HG02678 (cell line): ENCODE data around the gene MYO1C.

Experiments
- ATAC-seq: cut with Tn5 transposase; IDR thresholded peaks from one replicate; pipeline ENCODE4 v1.9.1; 2021; ENCODE audit warnings: mild to moderate bottlenecking, moderate library complexity; ENCODE audit not compliant: unreplicated experiment

MYO1C gene

DNA sequence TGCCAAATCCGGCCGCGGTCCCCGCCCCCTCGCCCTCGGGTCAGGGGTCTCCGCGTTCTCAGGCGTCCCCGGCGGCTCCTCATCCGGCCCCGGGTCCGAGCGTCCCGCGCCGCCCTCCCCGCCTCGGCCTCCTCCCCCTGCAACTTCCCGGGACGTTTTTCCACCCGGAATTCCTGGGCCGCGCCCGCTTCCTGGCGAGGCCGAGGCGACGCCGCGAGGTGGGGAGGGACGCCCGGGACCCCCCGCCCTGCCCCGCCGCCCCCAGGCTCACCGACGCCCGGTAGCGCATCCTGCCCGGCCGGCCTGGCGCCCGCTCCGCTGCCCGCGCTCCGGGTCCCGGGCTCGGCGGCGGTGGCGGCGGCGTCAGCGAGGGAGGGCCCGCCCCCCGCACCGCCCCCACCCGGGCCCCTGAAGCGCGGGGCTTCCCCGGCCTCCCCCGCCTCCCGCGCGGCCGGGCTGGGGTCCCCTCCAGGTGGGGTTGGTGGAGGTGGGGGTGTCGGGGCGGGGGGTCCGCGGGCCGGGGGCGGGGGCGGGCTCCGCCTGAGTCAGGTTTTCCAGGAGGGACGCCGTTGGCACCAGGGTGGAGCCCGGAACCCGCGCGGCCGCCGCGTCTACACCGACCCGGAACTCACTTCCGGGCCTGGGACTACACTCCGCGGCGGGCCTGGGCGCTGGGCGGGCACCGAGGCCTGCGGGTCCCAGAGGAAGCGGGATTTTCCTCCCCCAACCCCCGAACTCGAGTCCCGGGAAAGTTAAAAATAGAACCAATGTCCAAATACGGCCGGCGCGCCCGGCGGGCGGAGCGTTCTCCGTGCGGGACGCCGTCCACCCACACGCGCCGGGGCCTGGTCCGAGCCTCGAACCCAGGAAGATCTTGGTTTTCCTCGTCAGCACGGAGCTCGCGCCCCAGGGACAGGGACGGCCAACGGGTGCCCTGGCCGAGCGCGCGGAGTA, 6.8 kb downstream of the MYO1C start:
- peak; percentile 35 for ATAC-seq

DNA sequence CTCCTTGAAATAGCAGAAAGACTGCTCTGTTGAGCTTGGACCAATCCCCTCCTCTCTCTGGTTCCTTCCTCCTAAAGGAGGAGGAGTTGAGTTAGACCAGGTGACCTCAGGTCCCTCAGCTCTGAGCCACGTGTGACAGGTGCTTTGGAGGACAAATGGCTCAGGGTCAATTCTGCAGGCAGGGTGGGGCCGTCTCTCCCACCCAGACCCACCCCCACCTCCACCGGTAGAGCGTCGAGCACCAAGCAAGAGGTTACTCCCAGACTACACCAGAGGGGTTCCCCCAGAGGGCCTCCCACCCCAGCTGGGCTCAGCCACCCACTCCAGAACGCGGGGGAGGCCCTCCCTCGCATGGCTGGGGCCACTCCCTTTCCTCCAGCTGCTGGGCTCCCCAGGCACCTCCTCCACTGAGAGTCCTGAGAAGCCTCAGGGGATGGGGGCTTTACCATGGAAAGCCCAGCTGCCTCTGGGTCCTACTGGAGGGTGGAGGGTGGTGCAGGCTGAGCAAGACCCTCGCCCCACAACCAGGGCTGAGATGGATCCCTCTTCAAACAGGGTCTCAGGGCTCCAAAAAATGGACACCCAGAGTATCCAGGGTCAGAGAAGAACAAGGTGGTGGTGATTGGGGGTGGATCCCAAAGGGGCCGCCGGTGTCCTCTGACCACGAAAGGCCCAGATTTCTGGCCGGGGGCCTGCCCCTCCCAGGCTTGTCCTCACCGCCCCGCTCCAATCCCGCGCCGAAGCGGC, 7.6 kb downstream of the MYO1C start:
- ATAC-seq, result peak; percentile 39

DNA sequence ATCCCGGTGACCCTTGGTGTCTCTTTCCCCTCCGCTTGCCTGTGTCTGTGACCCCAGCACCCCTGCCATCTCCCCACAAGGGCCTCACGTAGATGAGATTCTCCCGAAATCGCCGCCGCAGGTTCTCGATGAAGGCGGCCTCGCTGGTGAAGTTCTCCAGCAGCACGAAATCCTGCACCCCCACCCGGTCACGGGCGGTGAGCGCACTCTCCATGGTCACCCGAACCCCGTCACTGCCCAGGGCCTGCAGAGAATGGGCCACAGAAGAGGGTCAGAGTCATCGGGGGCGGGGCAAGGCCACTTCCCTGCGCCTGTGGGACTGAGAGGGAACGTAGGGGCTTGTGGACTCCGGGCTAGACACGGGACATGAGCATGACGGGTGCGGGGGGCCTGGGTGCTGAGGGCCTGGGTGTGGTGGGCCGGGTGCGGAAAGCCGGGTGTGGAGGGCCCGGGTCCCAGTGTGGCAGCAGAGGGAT, 8.4 kb downstream of the MYO1C start:
- no peak for ATAC-seq

DNA sequence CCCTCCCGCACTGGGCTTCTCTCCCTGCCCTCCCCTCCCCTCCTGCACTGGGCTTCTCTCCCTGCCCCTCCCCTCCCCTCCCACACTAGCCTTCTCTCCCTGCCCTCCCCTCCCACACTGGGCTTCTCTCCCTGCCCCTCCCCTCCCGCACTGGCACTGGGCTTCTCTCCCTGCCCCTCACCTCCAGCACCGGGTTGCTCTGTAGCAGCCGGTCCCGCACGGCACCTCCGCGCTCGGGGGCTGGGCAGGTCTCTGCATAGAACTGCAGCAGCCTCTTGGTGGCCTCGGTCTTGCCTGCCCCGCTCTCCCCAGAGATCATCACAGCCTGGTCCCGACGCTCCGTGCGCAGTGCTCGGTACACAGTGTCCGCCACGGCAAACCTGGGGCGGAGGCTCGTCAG, 9.8 kb downstream of the MYO1C start:
- no peak for ATAC-seq

DNA sequence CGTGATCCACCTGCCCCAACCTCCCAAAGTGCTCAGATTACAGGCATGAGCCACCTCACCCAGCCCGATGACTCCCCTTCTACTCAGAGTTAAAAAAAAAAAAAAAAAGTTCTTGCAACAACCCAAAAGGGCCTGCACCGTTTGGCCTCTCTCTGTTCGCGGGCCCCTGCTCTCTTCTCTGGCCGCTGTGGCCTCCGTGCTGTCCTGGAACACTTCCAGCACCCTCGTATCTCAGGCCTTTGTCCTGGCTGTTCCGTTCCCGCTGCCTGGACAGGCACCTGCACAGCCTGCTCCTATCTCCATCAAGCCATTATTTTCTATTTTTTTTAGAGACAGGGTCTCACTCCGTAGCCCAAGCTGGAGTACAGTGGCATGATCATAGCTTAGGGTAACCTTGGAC, 10.8 kb downstream of the MYO1C start:
- ATAC-seq, result no peak

DNA sequence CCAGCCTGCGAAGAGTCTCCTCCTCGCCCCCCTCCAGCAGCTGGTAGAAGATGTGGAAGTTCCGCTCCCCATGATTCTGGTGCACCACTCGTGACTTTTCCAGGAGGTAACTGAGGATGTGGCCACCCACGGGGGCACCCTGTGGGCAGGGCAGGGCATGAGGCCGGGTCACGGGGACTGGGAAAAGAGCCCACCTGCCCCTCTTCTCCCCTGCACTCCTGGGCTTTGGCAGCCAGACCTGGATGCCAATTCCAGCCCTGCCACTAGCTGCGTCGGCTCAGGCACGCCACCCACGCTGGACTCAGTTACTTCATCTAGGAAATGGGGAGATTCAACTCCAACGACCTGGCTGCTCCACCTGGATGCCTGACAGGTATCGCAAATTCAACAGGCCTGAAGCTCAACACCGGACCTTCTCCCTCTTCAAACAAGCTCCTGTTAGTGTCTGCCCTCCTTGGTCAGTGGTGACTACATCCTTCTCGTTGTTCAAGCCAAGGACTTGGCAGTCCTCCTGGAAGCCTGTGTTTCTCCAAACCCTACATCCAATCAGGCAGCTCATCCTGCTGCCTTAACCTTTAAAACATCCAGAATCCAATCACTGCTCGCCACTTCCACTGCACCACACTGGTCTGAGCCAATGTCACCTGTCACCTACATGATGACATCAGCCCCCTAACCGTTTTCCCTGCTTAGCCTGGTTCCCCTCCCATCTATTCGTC, 11.6 kb downstream of the MYO1C start:
- no peak for ATAC-seq

DNA sequence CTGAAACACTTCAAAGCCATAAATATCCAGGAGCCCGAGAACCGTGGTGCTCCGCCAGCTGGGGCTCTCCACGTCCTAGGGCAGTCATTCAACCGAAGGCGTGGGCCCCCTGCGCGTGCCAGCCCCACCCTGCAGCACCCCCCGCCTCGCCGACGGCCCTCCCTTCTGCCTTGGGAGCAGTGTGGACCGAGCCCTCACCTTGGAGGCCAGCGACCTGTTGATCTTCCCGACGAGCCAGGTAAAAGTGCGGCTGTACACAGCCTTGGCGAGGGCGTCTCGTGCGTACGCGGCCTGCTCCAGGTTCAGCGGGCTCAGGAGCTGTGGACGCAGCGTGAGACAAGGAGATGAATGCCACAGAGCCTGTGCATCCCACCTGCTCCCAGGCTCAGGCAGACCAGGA, 14.1 kb downstream of the MYO1C start:
- no peak for ATAC-seq

DNA sequence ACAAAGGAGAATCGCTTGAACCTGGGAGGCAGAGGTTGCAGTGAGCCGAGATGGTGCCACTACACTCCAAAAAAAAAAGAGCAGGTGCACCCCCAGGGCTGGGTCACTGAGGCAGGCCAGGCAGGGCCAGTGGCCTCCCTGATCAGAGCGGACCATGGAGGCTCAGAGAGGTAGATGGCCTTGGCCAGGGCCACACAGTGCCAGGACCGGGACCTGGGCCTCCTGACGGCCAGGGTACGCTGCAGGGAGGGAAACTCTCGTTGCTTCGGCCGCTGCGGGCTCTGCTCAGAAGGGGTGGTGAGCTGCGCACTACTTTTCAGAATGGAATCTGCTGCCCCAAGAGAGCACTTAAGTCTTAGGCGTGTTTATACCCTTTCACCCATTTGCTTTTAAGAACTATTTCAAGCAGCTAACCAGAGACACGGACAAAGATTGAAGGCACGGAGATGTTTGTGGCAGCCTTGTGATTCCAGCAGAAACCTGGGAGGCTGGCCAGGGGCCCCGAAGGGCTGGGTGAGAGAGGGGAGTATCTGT, 17.1 kb downstream of the MYO1C start:
- no peak for ATAC-seq

DNA sequence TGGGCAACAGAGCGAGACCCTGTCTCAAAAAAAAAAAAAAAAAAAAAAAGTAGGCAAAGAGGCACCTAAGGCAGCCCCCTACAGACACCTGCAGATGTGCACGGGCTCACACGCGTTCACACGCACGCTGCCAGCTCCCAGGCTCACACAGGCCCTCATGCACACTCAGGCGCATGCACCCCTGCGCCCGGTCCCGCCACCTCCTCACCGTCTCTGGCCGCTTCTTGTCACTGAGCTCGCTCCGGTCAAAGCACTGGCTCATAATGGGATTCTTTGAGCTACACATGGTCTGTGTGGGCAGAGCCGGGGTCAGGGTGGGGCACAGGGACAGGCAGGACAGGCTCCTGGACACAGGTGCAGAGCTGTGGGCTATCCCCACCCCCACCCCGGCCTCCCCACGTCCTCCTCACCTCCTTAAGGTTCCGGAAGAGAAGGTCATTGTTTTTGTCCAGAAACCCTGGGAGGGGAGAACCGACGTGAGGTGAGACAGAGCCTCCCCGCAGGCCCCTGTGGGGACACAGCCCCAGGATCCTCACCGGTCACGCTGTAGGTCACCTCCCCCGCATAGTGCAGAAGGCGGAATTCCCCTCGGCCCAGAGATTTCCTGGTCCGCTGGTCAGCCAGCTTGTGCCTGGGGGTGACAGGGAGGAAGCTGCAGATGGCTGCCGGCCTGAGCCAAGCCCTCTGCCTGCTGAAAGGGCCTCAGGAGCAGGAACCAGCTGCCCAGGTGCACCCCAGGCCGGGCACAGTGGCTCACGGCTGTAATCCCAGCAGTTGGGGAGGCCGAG, 17.9 kb downstream of the MYO1C start:
- no peak for ATAC-seq

DNA sequence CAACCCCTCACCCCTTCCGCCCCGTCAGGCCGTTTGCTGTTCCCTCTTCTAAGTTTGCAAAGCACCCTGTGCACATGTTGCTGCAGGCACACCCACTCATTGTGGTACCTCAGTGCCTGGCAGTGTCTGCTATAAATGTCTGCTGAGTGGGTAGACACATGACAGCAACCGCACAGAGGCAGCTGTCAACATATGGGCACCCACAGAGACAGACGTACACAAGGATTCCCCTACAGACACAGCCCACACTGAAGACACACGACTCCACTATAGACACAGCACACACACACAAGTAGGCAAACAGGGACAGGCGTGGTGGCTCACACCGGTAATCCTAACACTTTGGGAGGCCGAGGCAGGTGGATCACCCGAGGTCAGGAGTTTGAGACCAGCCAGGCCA, 18.6 kb downstream of the MYO1C start:
- ATAC-seq, result no peak

DNA sequence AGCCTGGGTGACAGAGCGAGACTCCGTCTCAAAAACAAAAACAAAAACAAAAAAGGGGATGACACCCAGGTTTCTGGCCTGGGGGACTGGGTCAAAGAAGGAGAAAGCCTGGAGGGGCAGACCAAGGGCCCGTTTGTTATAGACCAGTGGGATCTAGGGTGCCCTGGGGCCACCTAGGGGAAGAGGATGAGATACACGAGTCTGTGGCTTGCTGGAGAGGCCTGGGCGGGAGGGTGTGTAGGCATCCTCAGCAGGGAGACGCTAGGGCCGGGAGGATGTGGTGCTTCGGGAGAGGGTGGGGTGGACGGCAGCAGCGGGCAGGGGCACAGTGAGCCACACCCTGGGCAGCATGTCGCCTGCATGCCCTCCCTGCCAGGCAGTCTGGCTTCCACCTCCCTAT, 19.3 kb downstream of the MYO1C start:
- ATAC-seq, result no peak

DNA sequence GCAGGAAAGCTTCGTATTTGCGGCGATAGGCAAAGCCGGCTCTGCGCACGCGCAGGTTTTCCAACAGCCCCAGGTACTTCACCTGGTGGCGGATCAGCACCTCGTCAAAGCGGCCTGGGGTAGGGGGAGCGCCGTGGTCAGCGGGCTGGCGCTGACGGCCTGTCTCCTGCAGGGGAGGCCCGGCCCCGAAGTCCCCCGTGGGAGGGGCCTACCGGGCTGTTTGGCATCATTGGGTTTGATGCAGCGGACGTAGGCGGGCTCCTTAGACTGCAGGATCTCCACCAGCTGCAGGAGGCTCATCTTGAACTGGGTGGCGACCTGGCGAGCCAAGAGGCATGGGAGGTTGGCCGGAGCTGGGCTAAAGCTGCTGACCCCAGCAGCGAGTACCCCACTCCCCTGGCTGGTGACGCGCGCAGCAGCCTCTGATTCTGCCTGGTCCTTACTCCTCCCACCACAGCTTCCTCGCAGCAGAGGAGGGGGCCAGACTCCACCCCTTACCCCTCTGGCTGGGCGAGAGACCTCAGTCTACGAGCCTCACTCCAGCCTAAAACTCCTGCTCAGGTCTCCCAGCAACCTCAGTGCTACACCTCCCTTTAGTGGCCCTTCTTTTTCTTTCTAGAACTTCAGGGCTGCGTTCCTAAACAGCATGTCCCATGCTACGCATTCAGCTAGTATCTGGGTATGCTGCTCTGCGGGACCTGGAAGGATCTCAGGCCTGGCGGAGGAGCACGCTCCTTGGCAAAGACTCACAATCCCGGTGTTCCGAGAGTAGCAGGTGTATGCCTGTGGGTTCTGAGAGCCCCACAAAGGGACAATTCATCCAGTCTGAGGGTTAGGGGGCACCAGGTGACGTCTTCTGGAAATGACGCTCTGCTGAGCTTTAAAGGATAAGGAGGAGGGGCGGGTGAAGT, 20.3 kb downstream of the MYO1C start:
- ATAC-seq, result no peak

DNA sequence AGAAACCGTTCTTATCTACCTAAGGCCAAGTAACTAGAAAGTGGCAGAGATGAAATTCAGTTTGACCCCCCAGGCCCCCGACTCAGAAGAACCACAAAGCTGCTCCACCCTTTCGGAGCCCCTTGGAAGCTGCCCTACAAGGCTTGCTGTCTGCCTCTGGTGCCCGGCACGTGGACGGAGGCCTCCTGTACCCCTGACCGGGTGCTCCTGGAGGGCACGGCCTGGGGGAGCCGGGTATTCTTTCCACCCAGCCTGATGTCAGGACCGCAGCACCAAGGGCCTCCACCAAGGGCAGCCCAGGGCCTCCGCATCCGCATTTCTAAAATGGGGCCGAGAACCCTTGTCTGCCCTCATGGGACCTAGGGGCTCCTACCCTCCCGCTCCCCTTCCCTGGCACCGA, 21.0 kb downstream of the MYO1C start:
- ATAC-seq, result no peak

DNA sequence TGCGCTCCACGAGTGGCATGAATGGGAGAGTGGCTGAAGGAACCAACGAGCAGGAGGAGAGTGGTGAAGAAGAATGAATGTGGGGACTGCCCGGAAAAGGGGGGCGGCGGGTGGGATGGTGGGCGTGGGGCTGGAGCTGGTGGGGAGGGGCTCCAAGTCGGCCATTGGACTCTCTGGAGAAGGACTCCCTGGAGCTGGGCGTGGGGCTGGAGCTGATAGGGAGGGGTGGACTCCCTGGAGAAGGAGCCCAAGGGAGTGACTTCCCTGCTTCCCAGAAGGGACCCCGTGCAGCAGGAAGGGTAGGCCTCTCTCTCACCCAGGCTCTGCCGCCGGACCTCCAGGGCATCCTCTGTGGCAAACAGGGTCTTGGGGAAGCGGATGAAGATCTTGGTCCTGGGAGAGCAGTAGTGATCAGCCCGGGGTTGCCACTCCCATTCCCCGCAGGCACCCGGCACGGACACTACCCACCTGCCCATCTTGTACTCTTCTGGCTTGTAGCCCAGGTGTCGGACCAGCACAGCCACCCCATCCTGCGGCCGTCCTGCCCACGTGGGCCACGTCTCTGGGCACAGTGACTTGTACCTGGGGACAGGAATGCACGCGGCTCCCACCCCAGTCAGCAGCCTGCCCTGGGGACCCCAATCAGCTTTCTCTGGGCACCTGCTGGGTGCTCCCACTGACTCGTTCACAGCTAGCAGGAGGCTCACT, 21.6 kb downstream of the MYO1C start:
- no peak for ATAC-seq

DNA sequence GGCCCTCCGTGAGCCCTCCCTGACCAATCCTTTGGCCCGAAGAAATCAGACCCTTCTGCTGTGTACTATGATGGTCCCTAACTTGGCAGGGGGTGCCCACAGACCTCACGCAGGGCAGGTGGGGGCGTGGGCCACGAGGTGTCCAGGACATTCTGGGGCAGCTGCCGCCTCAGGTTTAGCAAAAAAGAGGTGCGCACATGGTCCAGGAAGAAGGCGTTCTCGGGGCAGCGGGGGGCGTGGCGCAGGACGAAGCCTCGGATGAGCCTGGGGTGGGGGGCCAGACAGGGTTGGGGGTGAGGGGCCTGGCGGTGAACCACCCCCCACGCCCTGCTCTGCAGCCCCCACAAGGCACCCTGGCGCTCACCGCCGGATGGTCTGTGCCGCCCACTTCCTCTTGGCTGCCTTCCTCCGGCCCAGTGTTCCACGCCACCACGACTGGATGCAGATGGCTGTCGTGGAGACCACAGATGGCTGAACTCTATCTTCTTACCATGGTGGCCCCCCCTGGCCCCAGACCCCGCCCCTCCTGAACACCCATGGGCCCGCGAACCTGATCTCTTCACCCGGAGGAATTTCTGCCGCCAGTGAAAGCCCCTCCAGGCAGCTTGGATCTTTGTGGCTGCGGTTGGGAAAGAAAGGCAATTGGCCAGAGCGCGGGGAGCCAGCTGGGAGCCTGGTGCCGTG, 22.3 kb downstream of the MYO1C start:
- ATAC-seq, result no peak

DNA sequence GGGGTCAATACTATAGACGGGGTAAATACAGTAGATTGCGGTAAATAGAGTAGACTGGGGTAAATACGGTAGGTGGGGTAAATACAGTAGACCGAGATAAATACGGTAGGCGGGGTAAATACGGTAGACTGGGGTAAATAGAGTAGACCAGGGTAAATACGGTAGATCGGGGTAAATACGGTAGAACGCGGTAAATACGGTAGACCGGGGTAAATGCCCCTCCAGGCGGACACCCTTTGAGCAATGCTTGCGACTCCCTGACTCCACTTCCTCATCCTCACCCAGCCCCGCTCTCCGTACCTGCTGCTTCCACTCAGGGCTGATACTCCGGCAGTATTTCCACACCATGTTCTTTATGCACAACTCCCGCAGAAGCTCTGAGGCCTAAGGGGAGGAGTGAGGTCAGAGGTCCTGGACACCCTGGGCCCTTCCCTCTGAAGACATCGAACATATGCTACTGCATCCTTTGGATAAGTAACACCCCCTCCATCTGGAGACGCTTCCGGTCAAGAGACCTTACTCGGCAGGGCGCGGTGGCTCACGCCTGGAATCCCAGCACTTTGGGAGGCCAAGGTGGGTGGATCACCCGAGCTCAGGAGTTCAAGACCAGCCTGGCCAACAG, 23.1 kb downstream of the MYO1C start:
- ATAC-seq, result no peak

DNA sequence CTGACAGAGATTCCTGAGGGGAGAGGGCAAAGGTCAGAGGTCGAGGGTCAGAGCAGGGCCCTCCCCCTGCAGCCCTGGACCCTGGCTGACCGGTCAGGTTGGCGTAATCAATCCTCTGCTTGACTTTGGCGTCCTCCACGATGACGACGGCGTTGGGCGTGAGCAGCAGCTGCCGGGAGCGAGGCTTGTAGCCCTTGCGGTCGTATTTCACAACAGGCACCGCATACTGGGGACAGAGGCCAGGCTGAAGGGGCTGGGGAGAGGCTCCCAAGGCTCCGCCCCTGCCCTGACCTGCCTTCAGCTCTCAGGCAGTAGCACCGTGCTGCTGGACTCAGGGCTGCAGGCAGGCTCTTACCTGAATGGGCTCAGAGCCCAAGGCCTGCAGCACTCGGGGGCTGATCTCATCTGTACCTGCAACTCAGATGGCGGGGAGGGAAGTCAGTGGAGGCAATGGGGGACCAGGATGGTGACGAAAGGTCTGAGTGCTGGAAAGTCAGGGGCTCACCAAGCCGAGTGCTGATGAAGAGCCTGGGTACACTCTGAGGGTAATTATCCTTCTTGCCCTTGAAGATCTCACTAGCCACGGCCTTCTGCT, 24.5 kb downstream of the MYO1C start:
- ATAC-seq, result no peak
